GM21528 (cell line): ENCODE results near the gene ZNF322.

Experiments used
- ATAC-seq: cut with Tn5 transposase; IDR thresholded peaks from one replicate; pipeline ENCODE4 v1.9.1; 2021; ENCODE audit warnings: mild to moderate bottlenecking, moderate library complexity; ENCODE audit not compliant: unreplicated experiment, low FRiP score

Gene ZNF322

GRCh38 chr6:26593278-26594130 is 66.0 kb downstream of the ZNF322 start:
- ATAC-seq = no peak

- ATAC-seq = no peak
These were observed 66.9 kb downstream of the ZNF322 start for GRCh38 chr6:26592649-26593048.

- ATAC-seq = no peak
These were observed 70.6 kb downstream of the ZNF322 start for GRCh38 chr6:26588965-26589364.
